NCI-H1092 treated with DMSO at 0.1 percent for 48 hours (cell line): Measurements from ENCODE around the gene CPEB3.
"Not testable (repeated sequence)": the region's sequence is repeated elsewhere in the genome, so short reads cannot be mapped to it uniquely, and the experiment has no call there.

Experiments used
- DNase-seq: peaks from one replicate; lab custom pipeline; 2025; lab: John Stamatoyannopoulos, UW

CPEB3 gene

DNA sequence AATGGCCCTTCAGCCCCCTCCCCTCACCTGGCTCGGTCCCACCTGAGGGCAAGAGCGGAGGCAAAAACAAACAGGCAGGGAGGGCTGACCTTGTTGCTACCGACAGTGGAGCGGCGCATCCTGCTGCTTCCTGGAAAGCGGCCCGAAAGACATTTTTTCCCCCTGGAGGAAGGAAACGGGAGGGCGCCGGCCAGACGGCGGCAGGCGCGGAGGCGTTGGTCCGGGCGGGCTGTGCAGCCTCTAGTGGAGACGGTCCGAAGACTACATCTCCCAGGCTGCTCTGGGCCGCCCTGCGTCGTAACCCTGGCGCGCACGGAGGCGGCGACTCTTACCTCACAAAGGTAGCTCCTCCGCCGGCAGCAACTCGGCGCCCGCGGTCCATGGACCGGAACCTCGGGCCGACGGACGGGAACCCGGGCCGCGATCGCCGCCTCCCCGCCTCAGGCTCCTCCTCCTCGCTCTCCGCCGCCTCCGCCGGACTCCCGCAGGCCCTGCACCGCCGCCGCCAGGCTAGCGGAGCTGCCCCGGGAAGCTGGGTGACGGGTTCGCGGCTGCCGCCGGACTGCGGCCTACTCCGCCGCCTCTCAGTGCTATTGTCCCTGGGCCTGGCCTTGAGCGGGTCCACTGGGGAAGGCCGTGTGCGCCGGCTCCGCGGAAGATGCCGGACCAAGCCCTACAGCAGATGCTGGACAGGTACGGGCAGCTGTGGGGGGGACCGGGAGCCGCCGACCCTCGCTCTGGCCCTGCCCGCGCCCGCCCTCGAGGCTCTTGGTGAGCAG is at the start of gene CPEB3, which contains the start of gene MARCHF5:
Gene CPEB3, minus strand, starts transcription at position 242 of the 779 bp plus-strand sequence. CDS start 50,728 bp downstream, outside the sequence.
Gene MARCHF5, plus strand, starts transcription at position 331 of the 779 bp plus-strand sequence. Its CDS starts 328 bp downstream, at position 659.
- peak; percentile 90 for DNase-seq

DNA sequence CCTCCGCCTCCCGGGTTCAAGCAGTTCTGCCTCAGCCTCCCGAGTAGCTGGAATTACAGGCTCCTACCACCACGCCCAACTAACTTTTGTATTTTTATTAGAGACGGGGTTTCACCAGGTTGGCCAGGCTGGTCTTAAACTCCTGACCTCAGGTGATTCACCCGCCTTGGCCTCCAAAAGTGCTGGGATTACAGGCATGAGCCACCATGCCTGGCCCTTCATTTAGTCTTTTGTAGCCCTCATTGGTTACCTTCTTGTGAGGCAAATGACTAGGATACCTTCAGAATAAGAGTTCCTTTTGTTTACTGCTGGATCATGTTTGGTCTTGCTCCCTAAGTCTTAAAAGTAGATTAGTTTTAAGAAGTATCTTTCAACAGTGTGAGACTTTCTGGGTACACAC is 39.0 kb upstream of the CPEB3 start:
- DNase-seq: not testable (repeated sequence)

- DNase-seq: no peak
Measured at GRCh38 chr10:92328993-92329392, 38.1 kb upstream of the CPEB3 start.

GRCh38 chr10:92327445-92328433 is 36.9 kb upstream of the CPEB3 start:
- DNase-seq: no peak

- no peak for DNase-seq
Measured at GRCh38 chr10:92323079-92323478, 32.2 kb upstream of the CPEB3 start.

GRCh38 chr10:92316610-92317009 is 25.7 kb upstream of the CPEB3 start:
- no peak for DNase-seq

- no peak for DNase-seq
Measured at GRCh38 chr10:92313750-92314149, 22.9 kb upstream of the CPEB3 start.

DNA sequence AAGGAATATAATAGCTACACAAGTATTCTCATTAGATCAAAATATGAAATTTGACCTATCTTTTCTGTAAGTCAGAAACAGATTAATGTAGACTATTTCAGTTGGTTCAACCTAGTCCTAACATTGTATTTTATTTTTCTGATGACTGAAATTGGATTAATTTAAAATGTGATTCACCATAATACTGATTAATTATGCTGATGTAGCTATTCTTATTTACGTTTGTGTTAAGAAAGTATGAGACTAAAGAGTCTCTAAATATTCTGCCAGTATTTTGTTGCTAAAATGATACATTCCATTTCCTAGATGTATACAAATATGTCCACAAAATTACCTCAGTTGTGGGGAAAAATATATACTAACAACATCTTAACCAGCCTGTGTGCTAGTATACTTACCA is 18.4 kb upstream of the CPEB3 start:
- no peak for DNase-seq

- no peak for DNase-seq
Measured at GRCh38 chr10:92305133-92306072, 14.5 kb upstream of the CPEB3 start.

DNA sequence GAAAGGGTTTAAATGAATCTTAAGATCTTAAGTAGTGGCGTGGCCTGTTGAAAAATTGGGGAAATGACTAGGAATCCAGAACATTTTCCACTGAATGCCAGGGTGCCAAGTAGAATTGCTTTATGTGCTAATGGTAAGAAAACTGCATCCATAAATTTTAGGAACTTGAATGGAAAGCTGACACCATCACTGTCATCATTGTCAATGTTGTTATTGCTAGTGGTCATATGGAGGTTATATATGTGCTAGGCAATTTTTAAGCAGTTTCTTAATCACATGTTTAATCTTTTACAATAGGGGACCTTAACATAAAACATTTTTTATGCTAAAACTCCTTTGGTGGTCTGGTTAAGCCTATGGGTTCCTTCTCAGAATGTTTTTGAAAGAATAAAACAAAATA is 13.2 kb upstream of the CPEB3 start:
- no peak for DNase-seq

- no peak for DNase-seq
Measured at GRCh38 chr10:92303096-92303495, 12.2 kb upstream of the CPEB3 start.

DNA sequence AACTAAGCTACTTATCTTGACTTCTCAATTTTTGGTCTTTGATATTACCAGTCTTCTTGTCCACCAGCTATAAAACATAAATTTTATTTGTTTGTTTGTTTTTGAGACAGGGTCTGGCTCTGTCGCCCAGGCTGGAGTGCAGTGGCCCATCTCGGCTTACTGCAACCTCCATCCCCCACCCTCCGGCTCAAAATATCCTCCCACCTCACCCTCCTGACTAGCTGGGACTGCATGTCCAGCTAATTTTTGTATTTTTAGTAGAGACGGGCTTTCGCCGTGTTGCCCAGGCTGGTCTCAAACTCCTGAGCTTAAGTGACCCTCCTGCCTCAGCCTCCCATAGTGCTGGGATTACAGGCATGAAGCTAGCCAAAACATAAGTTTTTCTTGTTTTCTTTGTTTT is 7.6 kb upstream of the CPEB3 start:
- DNase-seq: no peak

GRCh38 chr10:92291921-92292845 is 1.3 kb upstream of the CPEB3 start:
- DNase-seq: peak; percentile 25

DNA sequence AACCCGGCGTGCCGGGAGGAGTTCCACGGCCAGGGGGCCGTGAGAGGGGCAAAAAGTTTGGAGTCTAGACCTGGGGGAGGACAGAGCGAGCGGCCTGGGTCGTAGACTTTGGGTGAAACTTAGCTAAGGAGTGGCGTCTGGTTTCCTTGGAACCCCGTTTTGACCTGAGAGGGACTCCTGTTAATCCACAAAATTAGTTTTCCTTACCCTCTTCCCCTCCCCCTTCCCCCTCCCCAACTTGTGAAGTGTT is 663 bp upstream of the CPEB3 start:
- no peak for DNase-seq

DNA sequence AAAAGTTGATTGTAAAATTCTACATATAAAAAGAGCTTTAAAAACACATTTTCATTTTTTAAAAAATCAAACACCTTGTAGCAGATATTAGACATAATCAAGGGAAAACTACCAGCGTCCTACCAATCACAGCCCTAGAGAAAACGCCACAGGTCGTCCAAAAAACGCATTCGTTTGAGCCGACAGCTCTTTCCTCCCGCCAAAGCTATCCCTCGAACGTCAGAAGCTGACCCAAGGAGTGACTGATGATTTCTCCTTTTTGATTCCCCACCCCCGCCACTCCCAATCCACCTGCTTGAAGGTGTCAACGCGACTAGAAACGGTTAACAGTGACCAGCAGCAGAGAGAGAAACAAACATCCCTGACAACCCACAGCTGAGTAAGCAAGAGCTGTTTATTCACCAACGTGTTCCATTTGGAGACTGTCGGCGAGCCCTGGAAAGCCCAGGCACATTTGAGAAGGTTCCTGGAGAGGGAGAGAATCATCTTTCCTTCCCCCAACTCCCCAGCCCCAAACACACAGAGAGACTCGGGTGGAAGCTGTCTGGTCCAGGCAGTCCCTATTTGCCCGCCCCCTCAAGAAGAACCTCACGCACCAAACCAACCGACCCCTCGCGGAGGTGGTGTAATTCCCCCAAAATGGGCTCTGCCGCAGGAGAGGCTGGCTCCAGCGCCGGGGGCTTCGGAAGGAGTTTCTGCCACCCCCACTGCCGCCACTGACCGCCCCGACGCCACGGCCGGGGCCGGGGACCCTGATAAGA is 622 bp downstream of the CPEB3 start:
- DNase-seq: peak; percentile 64

GRCh38 chr10:92284112-92284704 is 6.7 kb downstream of the CPEB3 start:
- no peak for DNase-seq

GRCh38 chr10:92278996-92279696 is 11.7 kb downstream of the CPEB3 start:
- DNase-seq: no peak

- no peak for DNase-seq
Measured at GRCh38 chr10:92274071-92274470, 16.8 kb downstream of the CPEB3 start.

DNA sequence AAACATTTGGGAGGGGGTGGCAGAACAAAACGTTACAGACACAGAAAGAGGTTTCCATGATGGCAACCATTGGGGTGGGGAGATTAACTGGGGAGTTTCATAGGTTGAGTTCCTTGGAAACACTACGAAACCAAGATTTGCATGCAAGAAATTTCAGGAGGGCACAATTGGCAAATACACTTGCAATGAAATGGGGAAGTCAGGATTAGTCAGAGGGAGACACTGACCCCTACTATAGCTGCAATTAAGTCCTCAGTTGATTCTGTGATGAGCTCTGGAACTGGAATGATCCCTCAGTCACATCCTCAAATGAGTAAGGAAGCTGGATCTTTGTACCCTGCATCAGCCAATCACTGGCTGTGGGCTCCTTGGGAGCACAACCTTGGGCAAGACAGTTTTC is 22.1 kb downstream of the CPEB3 start:
- no peak for DNase-seq
